Measurements from ENCODE around the gene AASDH. TPM values are rescaled to one million over a fixed set of nuclear protein-coding genes. Genes with fewer than 3 reads are reported as not detected.

AASDH gene
- total and polyA plus RNA-seq, 9 donors = 5.0 to 16.7 (median 10.1) TPM

GRCh38 chr4:56321251-56321650 is 66.0 kb downstream of the AASDH start:
- no peak for DNase-seq
- no peaks in the 10 kb centered on the region for H3K27me3 ChIP-seq
- no peaks in the 10 kb centered on the region for H3K9me3 ChIP-seq
- H3K4me1 ChIP-seq (ENCODE audit: insufficient read depth) = no peaks in the 10 kb centered on the region
- H3K4me3 ChIP-seq = no peak overlapping the region
- TF ChIP-seq, protein P1, sequence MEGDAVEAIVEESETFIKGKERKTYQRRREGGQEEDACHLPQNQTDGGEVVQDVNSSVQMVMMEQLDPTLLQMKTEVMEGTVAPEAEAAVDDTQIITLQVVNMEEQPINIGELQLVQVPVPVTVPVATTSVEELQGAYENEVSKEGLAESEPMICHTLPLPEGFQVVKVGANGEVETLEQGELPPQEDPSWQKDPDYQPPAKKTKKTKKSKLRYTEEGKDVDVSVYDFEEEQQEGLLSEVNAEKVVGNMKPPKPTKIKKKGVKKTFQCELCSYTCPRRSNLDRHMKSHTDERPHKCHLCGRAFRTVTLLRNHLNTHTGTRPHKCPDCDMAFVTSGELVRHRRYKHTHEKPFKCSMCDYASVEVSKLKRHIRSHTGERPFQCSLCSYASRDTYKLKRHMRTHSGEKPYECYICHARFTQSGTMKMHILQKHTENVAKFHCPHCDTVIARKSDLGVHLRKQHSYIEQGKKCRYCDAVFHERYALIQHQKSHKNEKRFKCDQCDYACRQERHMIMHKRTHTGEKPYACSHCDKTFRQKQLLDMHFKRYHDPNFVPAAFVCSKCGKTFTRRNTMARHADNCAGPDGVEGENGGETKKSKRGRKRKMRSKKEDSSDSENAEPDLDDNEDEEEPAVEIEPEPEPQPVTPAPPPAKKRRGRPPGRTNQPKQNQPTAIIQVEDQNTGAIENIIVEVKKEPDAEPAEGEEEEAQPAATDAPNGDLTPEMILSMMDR (IDR thresholded peaks at IDR 0.05) = no peak
- TF ChIP-seq EP300 (IDR thresholded peaks at IDR 0.05) = no peak
- TF ChIP-seq POLR2A (IDR thresholded peaks at IDR 0.05) = no peak
- H3K36me3 ChIP-seq = no peaks in the 10 kb centered on the region
- 10 to 35% (median 25%) methylated on average over 1 of the region's 1 CpG for WGBS, 3 donors
- intact Hi-C loops (cut with DNase I) = no loop called here
- H3K27ac ChIP-seq = no peak overlapping the region

- Histone ChIP-seq H3K27me3 (no peaks in the 10 kb centered on the region), H3K4me3 (no peak overlapping the region), H3K27ac (no peak overlapping the region), H3K36me3 (no peaks in the 10 kb centered on the region), H3K9me3 (no peaks in the 10 kb centered on the region), H3K4me1 (ENCODE audit: insufficient read depth) (no peaks in the 10 kb centered on the region)
- WGBS, 3 donors = 93 to 97% (median 96%) methylated on average over 5 of the region's 5 CpGs
- TF ChIP-seq, protein P1 (IDR thresholded peaks at IDR 0.05) = no peak
- TF ChIP-seq POLR2A (IDR thresholded peaks at IDR 0.05) (no peak), EP300 (IDR thresholded peaks at IDR 0.05) (no peak)
- intact Hi-C loops (cut with DNase I) = no loop called here
- no peak for DNase-seq
These were observed 67.0 kb downstream of the AASDH start for GRCh38 chr4:56320293-56320692.

- Histone ChIP-seq H3K27me3 (no peaks in the 10 kb centered on the region), H3K36me3 (no peaks in the 10 kb centered on the region), H3K4me1 (ENCODE audit: insufficient read depth) (no peaks in the 10 kb centered on the region), H3K27ac (no peak overlapping the region), H3K9me3 (no peaks in the 10 kb centered on the region), H3K4me3 (no peak overlapping the region)
- intact Hi-C loops (cut with DNase I) = no loop called here
- WGBS, 3 donors = 83 to 100% (median 94%) methylated on average over 1 of the region's 1 CpG
- no peak for TF ChIP-seq POLR2A (IDR thresholded peaks at IDR 0.05)
- TF ChIP-seq, protein P1 (IDR thresholded peaks at IDR 0.05) = no peak
- no peak for TF ChIP-seq EP300 (IDR thresholded peaks at IDR 0.05)
- DNase-seq = no peak
These were observed 68.7 kb downstream of the AASDH start for GRCh38 chr4:56318555-56318954.

DNA sequence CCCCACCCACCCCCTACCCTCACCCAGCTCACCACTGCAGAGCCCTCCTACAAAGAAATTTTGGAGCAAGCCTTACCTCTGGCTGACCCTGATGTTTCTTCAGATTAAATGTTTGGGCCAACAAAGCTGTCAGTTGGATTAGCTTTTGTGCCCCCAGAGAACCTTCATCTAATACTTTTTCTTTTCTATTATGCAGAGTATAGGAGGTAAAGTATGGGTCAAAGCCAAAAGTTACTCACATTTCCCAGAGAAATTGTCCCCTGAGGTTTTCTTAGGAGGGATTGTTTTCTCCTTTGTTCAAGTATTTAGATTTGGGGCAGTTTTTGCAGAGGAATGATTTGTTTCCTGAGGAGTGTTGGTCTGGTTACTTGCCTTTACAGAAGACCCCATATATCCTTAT is 69.5 kb downstream of the AASDH start:
- Histone ChIP-seq H3K36me3 (no peaks in the 10 kb centered on the region), H3K4me3 (no peak overlapping the region)
- intact Hi-C loops (cut with DNase I) = no loop called here

More for the DNA sequence above, 69.5 kb downstream of the AASDH start:
- no peaks in the 10 kb centered on the region for H3K4me1 ChIP-seq (ENCODE audit: insufficient read depth)
- no peaks in the 10 kb centered on the region for H3K27me3 ChIP-seq
- DNase-seq = no peak
- H3K27ac ChIP-seq = no peak overlapping the region
- no peaks in the 10 kb centered on the region for H3K9me3 ChIP-seq
- TF ChIP-seq EP300 (IDR thresholded peaks at IDR 0.05) (no peak), POLR2A (IDR thresholded peaks at IDR 0.05) (no peak)
- TF ChIP-seq, protein P1 (IDR thresholded peaks at IDR 0.05) = no peak
